Measurements from ENCODE around the gene GUK1. TPM values are rescaled to one million over a fixed set of nuclear protein-coding genes. Genes with fewer than 3 reads are reported as not detected.

GUK1 gene
- total RNA-seq, 2 donors from 2014 or later: 233 to 245 TPM

Other genes with a start within 250 kb of the GUK1 start
- under 1 TPM; 0.10 to 0.18 TPM for gene WNT9A, start 192.3 kb upstream of the GUK1 start, total RNA-seq
- not detected for gene WNT3A, start 133.3 kb upstream of the GUK1 start, total RNA-seq
- gene ARF1, start 57.6 kb upstream of the GUK1 start, total RNA-seq: 100 to 1,000 TPM; 325 to 382 TPM
- 10 to 100 TPM; 20.9 to 21.6 TPM for gene C1orf35, start 37.0 kb upstream of the GUK1 start, total RNA-seq
- 10 to 100 TPM; 55.2 to 59.9 TPM for gene MRPL55, start 31.0 kb upstream of the GUK1 start, total RNA-seq
- 1 to 10 TPM in 1 of 2 donors, under 1 TPM in 1; 0.94 to 1.9 TPM for gene GJC2, start 9.7 kb downstream of the GUK1 start, total RNA-seq
- 10 to 100 TPM; 16.3 to 18.2 TPM for gene IBA57, start 25.5 kb downstream of the GUK1 start, total RNA-seq
- 10 to 100 TPM; 23.1 to 34.2 TPM for gene OBSCN, start 67.8 kb downstream of the GUK1 start, total RNA-seq